HUES48 (cell line): ENCODE results near the gene LRRC7.

Experiments used
- H3K27ac ChIP-seq: one replicate; pipeline ENCODE4 v1.7.0; 2013; ENCODE audit warnings: low read depth, low read length, inconsistent platforms
- H3K27me3 ChIP-seq: 2 replicates; pipeline ENCODE4 v1.6.1; 2013; ENCODE audit warnings: mild to moderate bottlenecking, low read length; ENCODE audit not compliant: control insufficient read depth, insufficient read depth
- H3K36me3 ChIP-seq: 2 replicates; pipeline ENCODE4 v1.6.1; 2013; ENCODE audit warnings: low read length; ENCODE audit not compliant: control insufficient read depth, insufficient read depth
- H3K4me1 ChIP-seq: 2 replicates; pipeline ENCODE4 v1.6.1; 2013; ENCODE audit warnings: mild to moderate bottlenecking, low read length; ENCODE audit not compliant: control insufficient read depth, insufficient read depth
- H3K4me3 ChIP-seq: 2 replicates; pipeline ENCODE4 v1.5.1; 2013; ENCODE audit warnings: mild to moderate bottlenecking, low read depth, low read length
- H3K9ac ChIP-seq: 2 replicates; pipeline ENCODE4 v1.6.1; 2013; ENCODE audit warnings: mild to moderate bottlenecking, low read depth, low read length, moderate library complexity
- H3K9me3 ChIP-seq: 2 replicates; pipeline ENCODE4 v1.6.1; 2013; ENCODE audit warnings: low read length; ENCODE audit not compliant: control insufficient read depth, insufficient read depth

The LRRC7 gene

DNA sequence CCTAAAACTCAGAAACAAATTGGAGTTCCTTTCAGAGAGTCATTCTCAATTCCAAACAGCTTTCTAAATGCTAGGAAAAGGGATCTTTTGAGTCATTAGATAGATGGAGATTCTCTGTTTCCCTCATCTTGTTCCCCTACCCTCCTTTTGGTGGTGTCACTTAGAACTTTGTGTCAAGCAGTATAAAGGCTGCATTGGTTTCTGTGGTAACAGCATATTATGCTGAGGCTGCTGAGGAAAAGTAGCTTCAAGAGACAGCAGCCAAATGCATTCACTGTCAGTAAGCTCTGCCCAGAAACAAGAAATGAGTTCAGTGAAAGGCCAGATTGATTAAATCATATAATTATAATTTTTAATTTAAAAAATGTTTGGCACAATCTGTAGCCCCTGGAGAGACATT is 493.5 kb downstream of the LRRC7 start:
- H3K4me3 ChIP-seq, result no peak overlapping the region
- H3K4me1 ChIP-seq, result no peaks in the 10 kb centered on the region

DNA sequence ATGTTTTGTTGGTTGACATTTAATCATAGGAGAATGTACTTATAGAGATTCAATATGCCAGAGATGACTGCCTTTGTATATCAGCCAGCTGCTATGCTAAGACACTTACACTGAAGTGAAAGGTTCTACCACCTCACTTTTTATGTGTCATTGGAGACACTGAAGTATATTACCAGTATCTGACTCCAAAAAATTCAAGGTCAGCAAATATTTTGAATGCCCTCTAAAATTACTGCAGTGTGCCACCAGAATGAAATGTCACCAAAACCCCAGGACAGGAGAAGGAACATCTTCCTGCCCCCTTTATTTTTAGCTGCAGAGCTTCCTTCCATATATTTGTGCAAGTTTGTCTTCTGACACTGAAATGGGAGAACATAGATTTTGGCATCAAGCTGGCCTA is 496.1 kb downstream of the LRRC7 start:
- Histone ChIP-seq H3K9ac (no peak overlapping the region), H3K27me3 (no peaks in the 10 kb centered on the region), H3K4me1 (no peaks in the 10 kb centered on the region), H3K27ac (no peak overlapping the region), H3K9me3 (no peaks in the 10 kb centered on the region), H3K4me3 (no peak overlapping the region), H3K36me3 (no peaks in the 10 kb centered on the region)

More for the DNA sequence above, 493.5 kb downstream of the LRRC7 start:
- H3K27ac ChIP-seq, result no peak overlapping the region
- no peaks in the 10 kb centered on the region for H3K9me3 ChIP-seq
- H3K36me3 ChIP-seq, result no peaks in the 10 kb centered on the region
- H3K9ac ChIP-seq, result no peak overlapping the region
- no peaks in the 10 kb centered on the region for H3K27me3 ChIP-seq

- H3K9me3 ChIP-seq, result no peaks in the 10 kb centered on the region
- no peaks in the 10 kb centered on the region for H3K36me3 ChIP-seq
- H3K4me3 ChIP-seq, result no peak overlapping the region
- H3K4me1 ChIP-seq, result no peaks in the 10 kb centered on the region
- H3K27ac ChIP-seq, result no peak overlapping the region
- H3K27me3 ChIP-seq, result no peaks in the 10 kb centered on the region
- H3K9ac ChIP-seq, result no peak overlapping the region
Measured at GRCh38 chr1:70066711-70067110, 499.0 kb downstream of the LRRC7 start.

DNA sequence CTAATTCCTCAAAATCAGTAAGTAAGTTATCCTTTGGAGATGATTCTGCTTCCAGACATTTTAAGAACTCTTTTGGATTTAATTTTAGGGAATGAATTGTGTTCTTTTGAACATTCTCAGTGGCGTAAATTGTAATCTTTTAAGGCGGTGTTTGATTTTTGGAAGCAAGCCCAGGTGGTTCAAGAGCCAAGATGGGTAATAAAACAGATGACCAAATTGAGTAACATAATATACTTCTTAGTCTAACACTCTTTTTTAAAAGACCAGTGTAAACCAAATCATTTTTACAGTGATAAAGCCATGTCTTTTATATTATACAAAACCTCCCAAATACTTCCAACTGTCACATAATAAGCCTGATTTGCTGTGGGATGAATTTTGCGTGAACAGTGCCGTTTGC is 503.9 kb downstream of the LRRC7 start:
- Histone ChIP-seq H3K27me3 (no peaks in the 10 kb centered on the region), H3K4me1 (no peaks in the 10 kb centered on the region), H3K9ac (no peak overlapping the region), H3K4me3 (no peak overlapping the region), H3K9me3 (no peaks in the 10 kb centered on the region), H3K36me3 (no peaks in the 10 kb centered on the region), H3K27ac (no peak overlapping the region)

GRCh38 chr1:70072231-70072751 is 504.6 kb downstream of the LRRC7 start:
- Histone ChIP-seq H3K4me1 (no peaks in the 10 kb centered on the region), H3K36me3 (no peaks in the 10 kb centered on the region), H3K4me3 (no peak overlapping the region), H3K27me3 (no peaks in the 10 kb centered on the region), H3K9me3 (no peaks in the 10 kb centered on the region), H3K27ac (no peak overlapping the region), H3K9ac (no peak overlapping the region)

GRCh38 chr1:70075761-70076160 is 508.0 kb downstream of the LRRC7 start:
- Histone ChIP-seq H3K36me3 (no peaks in the 10 kb centered on the region), H3K27me3 (no peaks in the 10 kb centered on the region), H3K4me3 (no peak overlapping the region), H3K4me1 (no peaks in the 10 kb centered on the region), H3K9me3 (no peaks in the 10 kb centered on the region), H3K27ac (no peak overlapping the region), H3K9ac (no peak overlapping the region)

GRCh38 chr1:70077066-70077465 is 509.3 kb downstream of the LRRC7 start:
- Histone ChIP-seq H3K9ac (no peak overlapping the region), H3K27ac (no peak overlapping the region), H3K4me1 (no peaks in the 10 kb centered on the region), H3K36me3 (no peaks in the 10 kb centered on the region), H3K9me3 (no peaks in the 10 kb centered on the region), H3K27me3 (no peaks in the 10 kb centered on the region), H3K4me3 (no peak overlapping the region)

DNA sequence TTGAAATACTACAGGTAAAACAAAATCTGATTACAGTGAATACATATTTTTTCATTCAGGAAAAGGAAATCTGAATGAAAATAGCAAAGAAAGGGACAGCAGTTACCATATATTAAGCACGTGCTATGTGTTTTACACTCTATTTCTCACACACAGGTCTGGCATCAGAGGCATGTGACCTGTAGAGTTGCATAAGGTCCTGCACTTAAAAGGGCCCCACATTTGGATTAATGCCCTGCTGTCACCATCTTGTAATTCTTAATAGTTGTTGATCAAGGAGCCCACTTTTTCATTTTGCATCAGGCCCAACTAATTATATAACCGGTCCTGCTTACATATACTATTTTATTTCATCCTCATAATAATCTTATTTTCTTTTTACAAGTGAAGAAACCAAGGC is 511.8 kb downstream of the LRRC7 start:
- Histone ChIP-seq H3K27ac (no peak overlapping the region), H3K36me3 (no peaks in the 10 kb centered on the region), H3K9ac (no peak overlapping the region), H3K4me1 (no peaks in the 10 kb centered on the region), H3K27me3 (no peaks in the 10 kb centered on the region), H3K9me3 (no peaks in the 10 kb centered on the region), H3K4me3 (no peak overlapping the region)

DNA sequence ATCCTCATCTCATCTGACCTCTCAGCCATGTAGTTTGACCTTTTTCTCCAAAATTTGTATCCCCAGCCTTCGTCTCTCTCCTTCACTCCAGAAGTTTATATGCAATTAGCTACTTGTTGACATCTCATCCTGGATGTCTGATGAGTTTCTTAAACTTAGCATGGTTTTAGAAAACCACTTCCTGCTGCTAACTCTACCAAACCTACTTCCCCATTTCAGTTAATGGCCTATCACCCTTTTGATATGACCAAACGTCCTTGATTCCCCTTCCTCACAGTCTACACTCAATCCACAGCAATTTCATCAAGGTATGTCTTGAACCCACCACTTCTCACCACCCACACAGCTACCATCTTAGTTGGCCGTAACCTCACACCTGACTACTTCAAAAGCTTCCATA is 515.8 kb downstream of the LRRC7 start:
- no peaks in the 10 kb centered on the region for H3K27me3 ChIP-seq
- no peak overlapping the region for H3K27ac ChIP-seq
- H3K9ac ChIP-seq, result no peak overlapping the region
- H3K9me3 ChIP-seq, result no peaks in the 10 kb centered on the region
- no peaks in the 10 kb centered on the region for H3K36me3 ChIP-seq
- H3K4me3 ChIP-seq, result no peak overlapping the region
- no peaks in the 10 kb centered on the region for H3K4me1 ChIP-seq

- no peaks in the 10 kb centered on the region for H3K9me3 ChIP-seq
- H3K27ac ChIP-seq, result no peak overlapping the region
- no peak overlapping the region for H3K4me3 ChIP-seq
- no peaks in the 10 kb centered on the region for H3K27me3 ChIP-seq
- H3K4me1 ChIP-seq, result no peaks in the 10 kb centered on the region
- H3K36me3 ChIP-seq, result no peaks in the 10 kb centered on the region
- H3K9ac ChIP-seq, result no peak overlapping the region
Measured at GRCh38 chr1:70084314-70084915, 516.7 kb downstream of the LRRC7 start.

DNA sequence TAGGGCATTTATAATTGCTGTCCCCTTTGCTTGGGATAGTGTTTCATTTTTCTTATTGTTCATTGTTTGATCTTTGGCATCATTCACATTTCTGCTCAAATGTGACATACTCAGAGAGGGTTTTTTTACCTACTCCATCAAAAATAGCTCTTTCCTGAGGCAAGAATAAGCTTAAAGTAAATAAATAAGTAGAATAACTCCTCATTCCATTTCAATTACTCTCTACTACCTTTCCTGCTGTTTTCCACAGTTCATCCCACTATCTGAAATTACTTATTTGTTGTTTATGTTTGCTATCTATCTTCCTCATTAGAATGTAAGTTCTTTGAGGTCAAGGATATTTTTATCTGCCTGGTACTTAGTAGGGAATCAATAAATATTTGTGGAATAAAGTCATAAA is 517.8 kb downstream of the LRRC7 start:
- Histone ChIP-seq H3K27me3 (no peaks in the 10 kb centered on the region), H3K4me1 (no peaks in the 10 kb centered on the region), H3K4me3 (no peak overlapping the region), H3K36me3 (no peaks in the 10 kb centered on the region), H3K27ac (no peak overlapping the region), H3K9ac (no peak overlapping the region), H3K9me3 (no peaks in the 10 kb centered on the region)
